NCI-H1092 treated with DMSO at 0.1 percent for 48 hours (cell line): ENCODE measurements around the gene HYAL1.
A peak's percentile ranks its signal among the peaks of the same experiment; 100 is the strongest.

ENCODE experiments used
- DNase-seq: peaks from one replicate; lab custom pipeline; 2025; lab: John Stamatoyannopoulos, UW

Gene HYAL1

GRCh38 chr3:50334339-50335075, 31.1 kb upstream of the HYAL1 start:
- DNase-seq = no peak

GRCh38 chr3:50333744-50334328, 30.5 kb upstream of the HYAL1 start:
- DNase-seq = no peak

- DNase-seq = no peak
Observed at GRCh38 chr3:50331364-50331907, 28.1 kb upstream of the HYAL1 start.

- no peak for DNase-seq
Observed at GRCh38 chr3:50330330-50330729, 27.0 kb upstream of the HYAL1 start.

GRCh38 chr3:50327943-50328691, 24.7 kb upstream of the HYAL1 start, which contains the start of gene TUSC2:
Gene TUSC2 (minus strand): TSS chr3:50328223. CDS start chr3:50328099, 124 bp downstream.
- peak; percentile 89 for DNase-seq

GRCh38 chr3:50327129-50327528, 23.8 kb upstream of the HYAL1 start:
- no peak for DNase-seq

GRCh38 chr3:50326182-50326541, 22.8 kb upstream of the HYAL1 start:
- no peak for DNase-seq

GRCh38 chr3:50325497-50326181, 22.3 kb upstream of the HYAL1 start:
- no peak for DNase-seq

GRCh38 chr3:50325113-50325480, 21.7 kb upstream of the HYAL1 start:
- no peak for DNase-seq

- peak; percentile 42 for DNase-seq
Observed at GRCh38 chr3:50324351-50325112, 21.2 kb upstream of the HYAL1 start.

GRCh38 chr3:50323614-50324199, 20.3 kb upstream of the HYAL1 start:
- DNase-seq = no peak

GRCh38 chr3:50323092-50323600, 19.8 kb upstream of the HYAL1 start:
- no peak for DNase-seq

- DNase-seq = peak; percentile 33
Observed at GRCh38 chr3:50322386-50323091, 19.2 kb upstream of the HYAL1 start, which contains the start of gene HYAL2. Gene HYAL2 (minus strand): TSS chr3:50322745. CDS start chr3:50320489, 2,256 bp downstream.

- DNase-seq = no peak
Observed at GRCh38 chr3:50322115-50322385, 18.7 kb upstream of the HYAL1 start.

GRCh38 chr3:50321336-50322114, 18.2 kb upstream of the HYAL1 start:
- DNase-seq = peak; percentile 86

GRCh38 chr3:50320853-50321335, 17.5 kb upstream of the HYAL1 start:
- peak; percentile 38 for DNase-seq

GRCh38 chr3:50319894-50320625, 16.7 kb upstream of the HYAL1 start:
- no peak for DNase-seq

GRCh38 chr3:50319181-50319893, 16.0 kb upstream of the HYAL1 start:
- DNase-seq = no peak
